OCI-LY1 (cell line): ENCODE results near the gene SYNDIG1L.

Source experiments
- H2AFZ ChIP-seq: fragments of 200-600 bp; sonication (generic), shearing (Covaris generic); 2 replicates; pipeline ENCODE4 v1.6.0; 2014; ENCODE audit warnings: antibody characterized with exemption, mild to moderate bottlenecking, low read length
- H3F3A ChIP-seq: fragments of 200-600 bp; sonication (generic), shearing (Covaris generic); 2 replicates; pipeline ENCODE4 v1.6.0; 2014; ENCODE audit warnings: mild to moderate bottlenecking, antibody characterized with exemption, low read length, moderate library complexity; ENCODE audit not compliant: insufficient read depth
- H3K27ac ChIP-seq: fragments of 200-600 bp; sonication (generic); 2 replicates; pipeline ENCODE4 v1.5.1; 2014; ENCODE audit warnings: low read length, mixed run types, mild to moderate bottlenecking, low read depth; ENCODE audit not compliant: poor library complexity, severe bottlenecking
- H3K27me3 ChIP-seq: fragments of 200-600 bp; sonication (generic); 2 replicates; pipeline ENCODE4 v1.6.0; 2014; ENCODE audit warnings: antibody characterized with exemption, mild to moderate bottlenecking, low read length, moderate library complexity; ENCODE audit not compliant: insufficient read depth
- H3K36me3 ChIP-seq: fragments of 200-600 bp; sonication (generic); 2 replicates; pipeline ENCODE4 v1.6.1; 2014; ENCODE audit warnings: mild to moderate bottlenecking, antibody characterized with exemption, low read length, moderate library complexity, mixed read lengths; ENCODE audit not compliant: insufficient read depth
- H3K4me1 ChIP-seq: fragments of 200-600 bp; sonication (generic); 2 replicates; pipeline ENCODE4 v1.5.1; 2014; ENCODE audit warnings: mild to moderate bottlenecking, low read length, moderate library complexity; ENCODE audit not compliant: insufficient read depth, severe bottlenecking
- H3K4me2 ChIP-seq: fragments of 200-600 bp; sonication (generic), shearing (Covaris generic); 2 replicates; pipeline ENCODE4 v1.6.1; 2014; ENCODE audit warnings: low read length
- H3K4me3 ChIP-seq: fragments of 200-600 bp; sonication (generic); 2 replicates; pipeline ENCODE4 v1.5.1; 2014; ENCODE audit warnings: low read length, low read depth, mild to moderate bottlenecking, mixed read lengths; ENCODE audit not compliant: poor library complexity, severe bottlenecking
- H3K79me2 ChIP-seq: fragments of 200-600 bp; shearing (Covaris generic); 2 replicates; pipeline ENCODE4 v1.6.1; 2016; ENCODE audit warnings: mixed run types, low read length, mixed read lengths; ENCODE audit not compliant: insufficient read depth
- H3K9ac ChIP-seq: fragments of 200-600 bp; sonication (generic), shearing (Covaris generic); 2 replicates; pipeline ENCODE4 v1.6.1; 2014; ENCODE audit warnings: mild to moderate bottlenecking, low read length, mixed read lengths
- H3K9me2 ChIP-seq: fragments of 200-600 bp; sonication (generic), shearing (Covaris generic); 2 replicates; pipeline ENCODE4 v1.6.1; 2014; ENCODE audit warnings: low read depth, mild to moderate bottlenecking, low read length, mixed read lengths
- H3K9me3 ChIP-seq: fragments of 200-600 bp; shearing (Covaris generic); 2 replicates; pipeline ENCODE4 v1.6.1; 2014; ENCODE audit warnings: low read length, mixed read lengths
- H4K20me1 ChIP-seq: fragments of 200-600 bp; sonication (generic), shearing (Covaris generic); 2 replicates; pipeline ENCODE4 v1.6.0; 2016; ENCODE audit warnings: mild to moderate bottlenecking, low read length; ENCODE audit not compliant: insufficient read depth
- CTCF ChIP-seq: fragments of 200-600 bp; sonication (generic), shearing (Covaris generic); IDR thresholded peaks from 2 replicates; pipeline ENCODE4 v1.5.1; 2017; ENCODE audit warnings: mild to moderate bottlenecking, antibody characterized with exemption, low read length, moderate library complexity, mixed read lengths
- EZH2 ChIP-seq: fragments of 200-600 bp; sonication (generic), shearing (Covaris generic); IDR thresholded peaks from 2 replicates; pipeline ENCODE4 v1.8.0; 2017; ENCODE audit warnings: borderline replicate concordance, mixed run types, mild to moderate bottlenecking, antibody characterized with exemption, low read length, moderate library complexity, mixed read lengths

SYNDIG1L gene

GRCh38 chr14:74395094-74395493 is 30.9 kb downstream of the SYNDIG1L start:
- no peak overlapping the region for H3K9ac ChIP-seq
- no peak overlapping the region for H2AFZ ChIP-seq
- no peaks in the 10 kb centered on the region for H3K79me2 ChIP-seq
- no peak for TF ChIP-seq EZH2
- no peak for TF ChIP-seq CTCF
- no peaks in the 10 kb centered on the region for H3F3A ChIP-seq
- H3K4me1 ChIP-seq = peaks cover under 1% of the 10 kb centered on the region
- no peak overlapping the region for H3K4me2 ChIP-seq
- H3K27ac ChIP-seq = no peak overlapping the region
- H3K36me3 ChIP-seq = no peaks in the 10 kb centered on the region
- H3K9me2 ChIP-seq = no peaks in the 10 kb centered on the region
- H4K20me1 ChIP-seq = no peaks in the 10 kb centered on the region
- no peaks in the 10 kb centered on the region for H3K9me3 ChIP-seq
- no peaks in the 10 kb centered on the region for H3K27me3 ChIP-seq
- H3K4me3 ChIP-seq = no peak overlapping the region

DNA sequence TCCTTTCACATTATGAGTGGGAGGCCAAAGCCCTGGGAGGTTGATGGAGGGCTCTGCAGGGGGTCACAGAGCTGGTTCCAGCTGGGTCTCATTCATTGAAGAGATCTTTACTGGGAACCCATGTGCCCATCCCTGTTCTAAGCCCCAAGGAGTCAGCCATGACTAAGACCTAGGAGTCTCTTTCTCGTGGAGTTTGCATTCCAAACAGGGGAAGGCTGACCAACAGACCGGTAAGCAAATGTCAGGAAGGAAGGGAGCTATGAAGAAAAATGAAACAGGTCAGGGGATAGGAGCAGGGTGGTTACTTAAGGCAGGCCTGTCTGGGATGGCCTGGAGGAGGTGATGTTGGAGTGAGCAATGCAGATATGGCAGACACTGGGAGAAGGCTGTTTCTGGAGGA is 31.5 kb downstream of the SYNDIG1L start:
- Histone ChIP-seq H3K4me3 (no peak overlapping the region), H3K27me3 (no peaks in the 10 kb centered on the region)
- no peak for TF ChIP-seq EZH2
- TF ChIP-seq CTCF = no peak

DNA sequence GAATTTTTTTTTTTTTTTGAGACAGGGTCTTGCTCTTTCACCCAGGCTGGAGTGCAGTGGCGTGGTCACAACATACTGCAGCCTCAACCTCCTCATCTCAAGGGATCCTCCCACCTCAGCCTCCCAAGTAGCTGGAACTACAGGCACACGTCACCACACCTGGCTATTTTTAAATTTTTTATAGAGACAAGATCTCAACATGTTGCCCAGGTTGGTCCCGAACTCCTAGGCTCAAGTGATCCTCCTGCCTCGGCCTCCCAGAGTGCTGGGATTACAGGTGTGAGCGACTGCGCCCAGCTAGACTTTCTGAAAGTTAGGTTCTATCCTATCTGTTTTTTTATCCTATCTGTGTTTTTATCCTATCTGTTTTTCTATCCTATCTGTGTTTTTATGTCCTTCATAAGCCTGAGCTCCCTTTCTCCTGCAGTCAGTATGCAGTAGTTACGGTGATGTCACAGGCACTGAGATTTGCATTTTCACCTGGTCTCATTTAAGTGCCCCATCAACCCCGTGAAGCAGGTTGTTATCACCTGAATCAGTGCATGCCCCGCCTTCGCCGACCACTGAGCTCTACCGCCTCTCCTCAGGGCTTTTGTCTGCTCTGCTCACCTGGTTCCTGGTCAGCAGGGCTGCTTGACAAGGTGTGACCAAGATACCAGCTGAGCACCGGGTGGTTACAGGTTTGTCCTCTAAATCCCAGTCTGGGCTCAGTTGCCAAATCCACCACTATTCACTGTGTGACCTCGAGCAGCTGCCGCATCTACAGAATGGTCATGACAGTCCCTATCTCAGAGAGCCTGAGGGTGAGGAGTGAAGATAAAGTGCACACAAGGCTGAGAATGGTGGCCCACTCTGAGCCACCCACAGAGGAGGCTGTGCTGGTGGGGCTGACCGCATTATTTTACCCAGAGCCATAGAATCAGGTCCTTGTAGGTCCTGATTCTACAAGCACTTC is 33.1 kb downstream of the SYNDIG1L start:
- no peaks in the 10 kb centered on the region for H3K79me2 ChIP-seq
- TF ChIP-seq CTCF = no peak
- H3K4me2 ChIP-seq = no peak overlapping the region
- no peaks in the 10 kb centered on the region for H3K4me1 ChIP-seq
- no peak overlapping the region for H3K27ac ChIP-seq
- H4K20me1 ChIP-seq = no peaks in the 10 kb centered on the region
- H3K9ac ChIP-seq = no peak overlapping the region
- no peaks in the 10 kb centered on the region for H3K27me3 ChIP-seq
- no peaks in the 10 kb centered on the region for H3F3A ChIP-seq
- H3K9me2 ChIP-seq = no peaks in the 10 kb centered on the region
- H3K36me3 ChIP-seq = no peaks in the 10 kb centered on the region
- H3K4me3 ChIP-seq = no peak overlapping the region
- no peak overlapping the region for H2AFZ ChIP-seq
- H3K9me3 ChIP-seq = no peaks in the 10 kb centered on the region

More for the DNA sequence above, 31.5 kb downstream of the SYNDIG1L start:
- Histone ChIP-seq H3K9me3 (no peaks in the 10 kb centered on the region), H3K9me2 (no peaks in the 10 kb centered on the region), H4K20me1 (no peaks in the 10 kb centered on the region), H3K9ac (no peak overlapping the region), H3K79me2 (no peaks in the 10 kb centered on the region), H3K4me2 (no peak overlapping the region), H2AFZ (no peak overlapping the region), H3K4me1 (no peaks in the 10 kb centered on the region), H3K36me3 (no peaks in the 10 kb centered on the region), H3K27ac (no peak overlapping the region), H3F3A (no peaks in the 10 kb centered on the region)
